Right lobe of liver (tissue), 4 donors: Measurements from ENCODE around the gene ZDHHC3.
A peak's percentile ranks its signal among the peaks of the same experiment; 100 is the strongest.

Experiments
- CTCF ChIP-seq, 4 donors: fragments of 200-600 bp in 3 of 4; fragments of 450-650 bp in 1 of 4; IDR thresholded peaks; one replicate each; pipeline versions ENCODE4 v1.5.1 to v1.8.0; 2016 to 2022; ENCODE audit warnings: antibody characterized with exemption in 4 of 4, mild to moderate bottlenecking in 2 of 4
- POLR2A ChIP-seq: fragments of 450-650 bp; IDR thresholded peaks from one replicate; pipeline ENCODE4 v1.6.1; 2017; ENCODE audit warnings: antibody characterized with exemption, mild to moderate bottlenecking
- donor health status: DM: no; HTN: no; CAD: no.
- donor health status: DM: no; HTN: no; CAD: no.
- donor health status: DM: no; HTN: yes; CAD: no.

GRCh38 chr3:44976002-44976815 is at the start of gene ZDHHC3, which contains the start of gene EXOSC7:
- TF ChIP-seq POLR2A (peak; percentile 70), CTCF (IDR thresholded peaks at IDR 0.05) (no peak)
